Natural killer cell (primary cell): ENCODE results near the gene DAAM2. TPM values are rescaled to one million over a fixed set of nuclear protein-coding genes. Genes with fewer than 3 reads are reported as not detected.

Source experiments
- ATAC-seq, 3 donors: fragments of 150-1000 bp in 2 of 3; fragments of 200-7000 bp in 1 of 3; cut with Tn5 transposase; 1 replicate in 1 of 3; 2 replicates in 2 of 3; pipeline ENCODE4 v1.10.0; 2021; ENCODE audit warnings: mild to moderate bottlenecking in 2 of 3, moderate library complexity in 2 of 3
- DNase-seq, 2 donors: peaks; one replicate each; pipeline versions ENCODE4 v3.0.0 to v3.0.0-alpha.2; 2013 to 2021; ENCODE audit warnings: mixed read lengths in 1 of 2
- H3K27ac ChIP-seq: one replicate; pipeline ENCODE4 v1.5.1; 2013; ENCODE audit warnings: mild to moderate bottlenecking, low read length
- H3K27me3 ChIP-seq: one replicate; pipeline ENCODE4 v1.6.1; 2013; ENCODE audit warnings: low read length; ENCODE audit not compliant: control insufficient read depth, insufficient read depth
- H3K36me3 ChIP-seq: one replicate; pipeline ENCODE4 v1.6.1; 2013; ENCODE audit warnings: low read length; ENCODE audit not compliant: control insufficient read depth, insufficient read depth
- H3K4me1 ChIP-seq: one replicate; pipeline ENCODE4 v1.6.1; 2013; ENCODE audit warnings: low read length; ENCODE audit not compliant: control insufficient read depth, insufficient read depth
- H3K4me3 ChIP-seq: one replicate; pipeline ENCODE4 v1.5.1; 2013; ENCODE audit warnings: low read length
- H3K9me3 ChIP-seq: one replicate; pipeline ENCODE4 v1.6.1; 2013; ENCODE audit warnings: low read length; ENCODE audit not compliant: control insufficient read depth, insufficient read depth
- H3K27ac Mint-ChIP-seq, 2 donors: one replicate each; pipeline ENCODE4 v1.8.0; 2022; ENCODE audit warnings: mild to moderate bottlenecking in 2 of 2, mixed read lengths in 2 of 2, moderate library complexity in 1 of 2
- H3K27me3 Mint-ChIP-seq, 2 donors: one replicate each; pipeline ENCODE4 v1.8.0; 2022; ENCODE audit warnings: low read depth in 2 of 2, mixed read lengths in 2 of 2
- H3K36me3 Mint-ChIP-seq: one replicate; pipeline ENCODE4 v1.8.0; 2022; ENCODE audit warnings: mixed read lengths
- H3K4me1 Mint-ChIP-seq, 2 donors: one replicate each; pipeline ENCODE4 v1.8.0; 2022; ENCODE audit warnings: mixed read lengths in 2 of 2
- H3K4me3 Mint-ChIP-seq: one replicate; pipeline ENCODE4 v1.8.0; 2022; ENCODE audit warnings: mild to moderate bottlenecking, moderate library complexity, mixed read lengths
- H3K9me3 Mint-ChIP-seq, 2 donors: one replicate each; pipeline ENCODE4 v1.8.0; 2022; ENCODE audit warnings: mixed read lengths in 2 of 2
- WGBS: methylation state at CpG from one replicate; pipeline ENCODE4 v1.1.7; 2013; ENCODE audit warnings: missing lambda C conversion rate; ENCODE audit not compliant: insufficient coverage; 5-methylcytosine and 5-hydroxymethylcytosine counted together
- intact Hi-C: fragments of 100-400 bp; cut with micrococcal nuclease; formaldehyde crosslinking; loops from one replicate; pipeline ENCODE4 v1.14.2; 2022
- total RNA-seq, 4 donors: library from RNA; stranded (reverse); fragments of 120-200 nt in 1 of 4; gene quantifications; one replicate each; pipeline versions ENCODE4 v1.2.3 to v1.2.4, GENCODE V29; 2013 to 2022
- TF ChIP-seq, protein P1 (sequence below): fragments of 200-600 bp; IDR thresholded peaks from one replicate; pipeline ENCODE4 v1.8.0; 2022; ENCODE audit warnings: antibody characterized with exemption

DAAM2 gene
- total RNA-seq, 3 donors from 2014 or later (not counting 1 experiment from before 2014, with no cell fraction given) = not detected

DNA sequence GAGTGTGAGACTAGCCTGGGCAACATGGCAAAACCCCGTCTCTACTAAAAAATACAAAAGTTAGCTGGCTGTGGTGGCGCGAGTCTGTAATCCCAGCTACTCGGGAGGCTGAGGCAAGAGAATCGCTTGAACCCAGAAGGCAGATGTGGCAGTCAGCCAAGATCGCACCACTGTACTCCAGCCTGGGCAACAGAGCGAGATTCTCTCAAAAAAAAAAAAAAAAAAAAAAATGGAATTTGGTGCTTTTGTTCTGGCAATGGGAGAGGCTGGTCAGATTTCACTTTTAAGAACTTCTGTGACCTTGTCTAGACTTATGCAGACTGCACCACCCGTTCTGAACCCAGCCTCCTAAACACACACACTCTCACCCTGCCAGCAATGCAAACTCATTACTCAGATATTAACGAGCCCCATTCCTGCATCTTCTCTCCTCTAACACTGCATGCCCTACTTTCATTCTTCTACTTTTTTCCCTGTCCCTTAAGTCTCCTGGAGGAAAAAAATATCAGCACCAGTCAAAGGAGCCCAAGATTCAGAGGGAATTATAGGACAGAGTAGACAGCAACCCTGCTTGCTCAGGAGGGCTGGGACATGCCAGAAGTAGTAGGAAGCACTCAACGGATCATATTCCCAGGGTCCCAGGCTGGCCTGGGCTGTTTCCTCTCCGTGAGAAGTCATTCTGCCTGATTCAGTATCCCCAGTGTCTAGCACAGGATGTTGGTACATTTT is 137.7 kb downstream of the DAAM2 start:
- no peak overlapping the region for H3K4me3 Mint-ChIP-seq
- TF ChIP-seq, protein P1, sequence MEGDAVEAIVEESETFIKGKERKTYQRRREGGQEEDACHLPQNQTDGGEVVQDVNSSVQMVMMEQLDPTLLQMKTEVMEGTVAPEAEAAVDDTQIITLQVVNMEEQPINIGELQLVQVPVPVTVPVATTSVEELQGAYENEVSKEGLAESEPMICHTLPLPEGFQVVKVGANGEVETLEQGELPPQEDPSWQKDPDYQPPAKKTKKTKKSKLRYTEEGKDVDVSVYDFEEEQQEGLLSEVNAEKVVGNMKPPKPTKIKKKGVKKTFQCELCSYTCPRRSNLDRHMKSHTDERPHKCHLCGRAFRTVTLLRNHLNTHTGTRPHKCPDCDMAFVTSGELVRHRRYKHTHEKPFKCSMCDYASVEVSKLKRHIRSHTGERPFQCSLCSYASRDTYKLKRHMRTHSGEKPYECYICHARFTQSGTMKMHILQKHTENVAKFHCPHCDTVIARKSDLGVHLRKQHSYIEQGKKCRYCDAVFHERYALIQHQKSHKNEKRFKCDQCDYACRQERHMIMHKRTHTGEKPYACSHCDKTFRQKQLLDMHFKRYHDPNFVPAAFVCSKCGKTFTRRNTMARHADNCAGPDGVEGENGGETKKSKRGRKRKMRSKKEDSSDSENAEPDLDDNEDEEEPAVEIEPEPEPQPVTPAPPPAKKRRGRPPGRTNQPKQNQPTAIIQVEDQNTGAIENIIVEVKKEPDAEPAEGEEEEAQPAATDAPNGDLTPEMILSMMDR = no peak
- Histone ChIP-seq H3K4me3 (no peak overlapping the region), H3K36me3 (no peaks in the 10 kb centered on the region), H3K9me3 (no peaks in the 10 kb centered on the region), H3K27ac (no peak overlapping the region), H3K4me1 (peaks cover 5% of the 10 kb centered on the region), H3K27me3 (no peaks in the 10 kb centered on the region)
- peaks cover 9 to 26% of the 10 kb centered on the region in 2 donors for H3K4me1 Mint-ChIP-seq
- H3K27me3 Mint-ChIP-seq = no peaks in the 10 kb centered on the region
- WGBS = 90% methylated on average over 11 of the region's 11 CpGs
- H3K9me3 Mint-ChIP-seq = no peaks in the 10 kb centered on the region
- DNase-seq (no peak), ATAC-seq (no peak)
- no peak overlapping the region for H3K27ac Mint-ChIP-seq
- no peaks in the 10 kb centered on the region for H3K36me3 Mint-ChIP-seq
- intact Hi-C loops = no loop called here

DNA sequence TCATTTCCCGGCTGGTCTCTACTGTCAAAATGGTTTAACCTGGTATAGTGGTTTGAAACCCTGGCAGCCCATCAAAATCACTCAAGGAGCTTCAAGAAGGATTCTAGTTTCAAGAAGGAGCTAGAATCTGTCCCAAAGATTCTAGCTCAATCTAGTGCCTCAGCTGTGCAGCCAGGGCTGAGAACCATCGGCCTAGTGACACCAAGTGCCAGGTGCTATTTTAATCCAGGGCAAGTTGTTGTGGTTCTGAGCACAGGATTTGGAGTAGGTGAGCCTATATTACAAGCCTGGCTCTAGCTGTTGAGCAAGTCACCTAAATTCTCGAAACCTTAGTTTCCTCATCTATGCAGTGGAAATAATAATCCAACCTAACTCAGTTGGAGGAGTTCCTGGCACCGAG is 138.4 kb downstream of the DAAM2 start:
- intact Hi-C loops = no loop called here
- no peak for ATAC-seq
- H3K9me3 Mint-ChIP-seq = no peaks in the 10 kb centered on the region
- H3K27me3 ChIP-seq = no peaks in the 10 kb centered on the region
- no peak overlapping the region for H3K4me3 Mint-ChIP-seq
- no peak overlapping the region for H3K27ac Mint-ChIP-seq
- H3K4me1 Mint-ChIP-seq = peaks cover 15 to 32% of the 10 kb centered on the region in 2 donors
- H3K36me3 ChIP-seq = no peaks in the 10 kb centered on the region
- H3K4me3 ChIP-seq = no peak overlapping the region
- H3K4me1 ChIP-seq = peaks cover 5% of the 10 kb centered on the region
- H3K27me3 Mint-ChIP-seq = no peaks in the 10 kb centered on the region
- DNase-seq = no peak
- 93% methylated on average over 4 of the region's 4 CpGs for WGBS
- H3K9me3 ChIP-seq = no peaks in the 10 kb centered on the region
- TF ChIP-seq, protein P1 = no peak
- no peaks in the 10 kb centered on the region for H3K36me3 Mint-ChIP-seq
- H3K27ac ChIP-seq = no peak overlapping the region

DNA sequence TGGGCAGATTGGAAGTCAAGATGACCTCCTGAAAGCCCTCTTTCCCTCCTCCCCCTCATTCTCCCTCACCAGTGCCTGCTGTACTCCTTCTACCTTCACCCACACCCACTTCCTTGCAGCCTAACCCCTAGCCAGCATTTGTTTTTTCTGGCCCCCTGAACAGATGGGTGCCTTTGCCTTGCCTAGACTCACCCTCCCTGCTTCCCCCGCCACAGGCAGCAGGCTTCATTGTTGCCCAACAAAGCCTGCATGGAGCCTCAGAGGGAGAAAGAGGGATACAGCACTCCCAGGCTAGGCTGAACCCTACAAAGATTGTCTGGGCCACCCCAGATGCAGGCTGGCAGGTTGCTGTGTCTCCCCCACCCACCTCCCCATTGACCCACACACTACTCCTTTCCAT is 139.4 kb downstream of the DAAM2 start:
- WGBS = 100% methylated on average over 1 of the region's 1 CpG
- intact Hi-C loops = no loop called here
- H3K27ac Mint-ChIP-seq = peak overlapping the region in 1 of 2 donors; percentile 39

More for the DNA sequence above, 139.4 kb downstream of the DAAM2 start:
- no peaks in the 10 kb centered on the region for H3K36me3 ChIP-seq
- H3K4me3 Mint-ChIP-seq = no peak overlapping the region
- DNase-seq (no peak), ATAC-seq (no peak)
- no peaks in the 10 kb centered on the region for H3K27me3 Mint-ChIP-seq
- H3K9me3 Mint-ChIP-seq = no peaks in the 10 kb centered on the region
- no peak overlapping the region for H3K4me3 ChIP-seq
- TF ChIP-seq, protein P1 = no peak
- no peaks in the 10 kb centered on the region for H3K9me3 ChIP-seq
- no peaks in the 10 kb centered on the region for H3K36me3 Mint-ChIP-seq
- H3K4me1 Mint-ChIP-seq = peaks cover 16 to 26% of the 10 kb centered on the region in 2 donors
- peaks cover 5% of the 10 kb centered on the region for H3K4me1 ChIP-seq
- no peaks in the 10 kb centered on the region for H3K27me3 ChIP-seq
- H3K27ac ChIP-seq = no peak overlapping the region
